HG02973 (cell line): ENCODE measurements around the gene NCF4.

Source experiments
- ATAC-seq: cut with Tn5 transposase; IDR thresholded peaks from one replicate; pipeline ENCODE4 v1.9.1; 2021; ENCODE audit warnings: moderate library complexity; ENCODE audit not compliant: unreplicated experiment

The NCF4 gene

GRCh38 chr22:36863979-36864378, 3.2 kb downstream of the NCF4 start:
- no peak for ATAC-seq

DNA sequence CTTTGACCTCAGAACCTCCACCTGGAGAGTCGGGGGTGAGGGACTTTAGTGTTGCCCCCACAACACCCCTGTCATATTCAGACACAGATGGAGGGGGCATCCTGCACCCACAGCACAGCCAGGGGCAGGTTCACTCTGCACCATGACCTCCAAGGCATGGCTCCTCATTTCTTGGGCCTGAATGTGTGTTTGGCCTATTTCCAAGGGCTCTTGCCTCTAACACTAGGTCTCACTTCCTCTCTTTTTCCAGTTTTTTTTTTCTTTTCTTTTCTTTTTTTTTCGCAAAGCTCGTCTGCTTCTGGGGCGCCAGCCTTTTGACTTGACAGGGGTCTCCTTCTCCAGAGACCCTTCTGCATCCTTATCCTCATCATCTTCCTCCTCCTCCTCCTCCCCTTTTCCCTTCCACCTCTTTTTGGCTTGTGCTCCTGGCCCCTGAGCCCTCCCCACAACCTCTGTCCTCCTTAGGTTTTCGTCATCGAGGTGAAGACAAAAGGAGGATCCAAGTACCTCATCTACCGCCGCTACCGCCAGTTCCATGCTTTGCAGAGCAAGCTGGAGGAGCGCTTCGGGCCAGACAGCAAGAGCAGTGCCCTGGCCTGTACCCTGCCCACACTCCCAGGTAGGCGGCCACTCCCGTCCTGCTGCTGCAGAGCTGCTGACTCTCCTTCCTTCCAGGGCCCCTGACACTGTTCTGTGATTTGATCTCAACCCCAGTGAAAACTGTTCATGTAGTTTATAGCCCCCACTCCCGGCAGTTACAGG, 3.8 kb downstream of the NCF4 start:
- ATAC-seq, result no peak

- ATAC-seq, result no peak
These were observed 4.5 kb downstream of the NCF4 start for GRCh38 chr22:36865346-36865745.

GRCh38 chr22:36867695-36868094, 6.9 kb downstream of the NCF4 start:
- no peak for ATAC-seq

DNA sequence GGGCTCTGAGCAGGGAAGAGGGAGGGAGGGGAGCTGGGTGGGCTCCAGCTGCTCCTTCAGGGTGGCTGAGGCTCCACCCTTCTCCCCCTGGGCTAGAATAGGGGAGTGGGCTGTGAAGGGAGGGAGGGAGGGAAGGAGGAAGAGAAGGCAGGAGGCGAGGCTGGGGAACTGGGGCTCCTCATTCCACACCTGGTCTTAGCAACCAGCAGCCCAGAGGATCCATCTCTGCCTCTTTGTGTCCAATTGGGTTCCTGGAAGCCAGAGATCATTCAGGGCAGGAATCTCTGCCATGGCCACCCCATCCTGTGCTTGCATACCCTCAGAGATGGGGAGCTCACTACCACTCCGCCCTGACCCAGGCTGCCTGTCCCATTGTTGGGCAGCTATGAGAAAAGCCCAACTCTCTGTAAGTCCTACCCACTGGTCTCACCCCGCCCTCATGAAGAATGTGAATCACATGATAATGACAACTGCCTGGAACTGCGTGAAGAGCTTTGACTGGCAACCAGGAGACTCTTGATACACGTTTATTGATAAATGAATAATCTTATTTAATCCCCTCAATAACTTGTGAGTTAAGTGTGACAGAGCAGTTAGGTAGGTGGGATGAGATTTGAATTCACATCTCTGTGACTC, 7.9 kb downstream of the NCF4 start:
- no peak for ATAC-seq

- no peak for ATAC-seq
These were observed 9.4 kb downstream of the NCF4 start for GRCh38 chr22:36870250-36870649.

DNA sequence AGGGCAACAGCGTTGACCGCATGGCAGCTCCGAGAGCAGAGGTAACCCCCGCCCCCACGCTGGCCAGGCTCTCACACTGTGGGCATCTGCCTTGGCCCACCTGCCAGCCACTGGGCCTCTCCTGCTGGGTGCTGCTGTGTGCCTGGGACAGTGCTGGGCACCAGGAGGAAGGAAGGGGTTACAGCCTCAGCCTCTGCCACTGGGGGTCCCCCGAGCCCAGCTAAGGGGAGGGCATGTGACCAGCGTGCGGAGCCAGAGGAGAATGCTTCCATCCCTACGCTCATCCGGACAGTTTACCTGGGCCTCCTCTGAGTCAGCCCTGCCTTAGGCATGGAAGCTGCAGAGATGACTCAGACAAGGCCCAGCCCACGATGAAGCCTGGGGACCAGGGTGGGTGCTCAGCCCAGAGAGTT, 10.9 kb downstream of the NCF4 start:
- ATAC-seq, result no peak

- ATAC-seq, result no peak
These were observed 11.3 kb downstream of the NCF4 start for GRCh38 chr22:36872084-36872483.

GRCh38 chr22:36872866-36873498, 12.2 kb downstream of the NCF4 start:
- ATAC-seq, result no peak

DNA sequence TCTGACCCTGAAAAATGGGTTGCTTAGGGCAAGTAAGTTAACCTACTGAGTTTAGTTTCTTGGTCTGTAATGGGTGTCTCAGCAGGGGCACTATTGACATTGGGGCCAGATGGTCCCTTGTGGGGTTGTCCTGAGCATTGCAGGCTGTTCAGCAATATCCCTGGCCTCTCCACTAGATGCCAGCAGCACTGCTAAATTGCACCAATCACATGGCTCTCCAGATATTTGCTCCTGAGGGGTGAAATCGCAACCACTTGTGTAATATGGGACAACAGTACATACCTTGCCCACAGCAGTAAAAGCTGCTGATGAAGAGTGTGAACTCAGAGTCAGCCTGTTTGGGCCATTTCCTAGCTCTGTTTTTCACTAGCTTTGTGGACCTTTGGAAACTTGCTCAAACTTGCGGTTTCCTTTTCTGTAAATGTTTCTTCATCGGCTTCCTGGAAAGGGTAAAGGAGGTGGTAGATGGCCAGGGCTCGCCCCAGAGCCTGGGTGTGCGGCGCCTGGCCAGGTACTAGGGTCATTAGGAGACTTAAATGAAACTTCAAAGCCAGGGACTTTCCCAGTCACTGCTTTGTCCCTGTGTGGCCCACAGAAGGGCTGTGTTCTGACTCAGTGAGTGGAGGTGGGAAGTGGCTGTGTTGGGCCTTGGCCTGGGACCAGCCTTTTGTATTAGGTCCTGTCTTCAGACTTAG, 13.0 kb downstream of the NCF4 start:
- peak; percentile 59 for ATAC-seq

DNA sequence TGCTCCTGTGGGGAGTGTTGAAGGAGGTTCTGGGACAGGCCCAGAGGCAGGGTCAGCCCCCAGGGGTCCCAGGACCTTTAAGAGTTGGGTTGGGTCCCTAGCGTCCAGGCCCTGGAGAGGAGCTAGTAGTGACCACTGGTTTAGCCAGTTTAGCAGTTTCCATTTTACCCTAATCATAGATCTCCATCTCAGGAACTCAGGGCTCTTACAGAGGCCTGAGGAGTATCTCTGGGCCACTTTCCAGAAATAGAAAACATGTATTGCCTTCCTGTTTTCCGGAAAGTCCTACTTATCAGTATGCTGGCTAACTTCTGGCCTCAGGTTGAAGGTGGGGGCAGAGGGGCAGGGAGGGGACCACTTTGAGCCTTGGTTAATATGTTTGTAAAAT, 13.5 kb downstream of the NCF4 start:
- ATAC-seq, result no peak

DNA sequence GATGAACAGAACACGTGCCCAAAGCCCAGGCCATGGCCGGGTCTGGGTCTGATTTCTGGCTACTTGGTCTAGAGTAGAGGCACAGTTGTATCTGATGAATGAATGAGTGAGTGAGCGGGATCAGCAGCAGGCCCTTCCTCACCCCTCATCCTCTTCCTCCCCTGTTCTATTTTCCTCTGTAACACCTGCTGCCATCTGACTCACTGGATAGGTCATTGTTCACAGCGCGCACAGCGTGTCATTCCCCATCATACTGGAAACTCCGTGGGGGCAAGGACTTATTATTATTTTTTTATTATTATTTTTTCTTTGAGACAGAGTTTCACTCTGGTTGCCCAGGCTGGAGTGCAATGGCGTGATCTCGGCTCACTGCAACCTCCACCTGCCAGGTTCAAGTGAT, 13.9 kb downstream of the NCF4 start:
- ATAC-seq, result no peak

DNA sequence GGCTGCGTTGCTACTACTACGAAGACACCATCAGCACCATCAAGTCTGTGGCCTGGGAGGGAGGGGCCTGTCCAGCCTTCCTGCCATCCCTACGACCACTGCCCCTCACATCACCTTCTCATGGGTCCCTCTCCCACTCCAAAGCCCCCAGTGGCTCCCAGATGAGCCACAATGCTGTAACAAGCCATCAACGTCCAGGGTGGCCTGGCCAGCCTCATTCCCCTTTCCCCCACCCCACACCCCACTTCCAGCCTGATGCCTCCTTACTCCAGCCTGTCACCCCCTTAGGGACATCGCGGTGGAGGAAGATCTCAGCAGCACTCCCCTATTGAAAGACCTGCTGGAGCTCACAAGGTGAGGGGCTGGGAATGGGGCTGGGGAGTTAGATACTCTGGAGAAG, 14.9 kb downstream of the NCF4 start:
- no peak for ATAC-seq

DNA sequence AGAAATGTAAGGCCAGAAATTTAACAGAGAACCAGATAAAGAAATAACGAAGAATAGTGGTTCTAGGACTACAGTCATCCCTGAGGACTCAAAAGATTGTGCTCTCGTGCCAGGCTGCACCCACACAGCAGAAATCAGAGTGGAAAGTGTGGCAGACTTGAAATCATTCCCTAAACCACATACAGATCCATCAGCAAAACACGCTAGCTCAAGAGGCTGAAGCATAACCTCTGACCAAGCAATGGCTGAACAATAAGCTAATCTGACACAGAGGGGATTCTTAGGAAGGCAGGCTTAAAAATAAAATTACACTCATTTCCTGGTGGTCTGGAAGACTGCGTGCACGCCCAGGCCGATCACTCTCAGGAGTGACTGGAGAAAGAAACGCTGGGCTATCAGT, 19.0 kb downstream of the NCF4 start:
- ATAC-seq, result no peak

GRCh38 chr22:36881504-36882245, 20.9 kb downstream of the NCF4 start:
- ATAC-seq, result no peak

DNA sequence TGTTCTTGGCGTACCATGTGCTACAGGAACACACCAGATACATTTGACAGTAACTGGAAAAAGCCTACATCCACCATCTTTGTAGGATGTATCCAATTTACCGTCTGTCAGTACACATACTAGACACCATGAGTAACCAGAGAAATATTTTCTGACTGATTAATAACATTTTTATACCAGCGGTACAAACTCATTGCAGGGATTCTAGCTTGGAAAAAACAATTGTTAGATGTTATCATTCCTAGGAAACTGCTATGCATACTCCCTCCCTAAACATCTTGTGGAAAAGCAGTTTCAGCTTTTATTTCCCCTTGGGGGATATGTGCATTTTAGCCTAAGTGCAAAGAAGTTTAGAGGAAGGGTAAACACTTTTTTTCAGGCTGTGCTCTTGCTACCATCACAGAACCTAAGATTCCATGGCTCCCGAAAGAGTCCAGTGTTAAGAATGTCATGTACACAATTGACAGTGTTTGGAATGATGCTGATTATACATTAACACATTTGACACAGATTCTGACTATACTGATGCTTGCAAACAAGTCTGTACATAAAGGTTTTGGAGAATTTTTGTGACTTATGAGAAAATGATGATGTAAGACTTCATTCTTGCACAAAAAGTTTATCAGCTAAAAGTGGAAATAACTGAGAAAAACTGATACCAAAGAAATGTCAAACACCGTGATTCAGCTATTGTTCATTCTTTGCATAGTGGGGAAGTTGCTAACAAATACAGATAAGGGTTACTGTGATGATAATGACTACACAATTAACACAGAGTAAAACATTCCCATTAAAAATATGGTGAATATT, 23.7 kb downstream of the NCF4 start:
- no peak for ATAC-seq

DNA sequence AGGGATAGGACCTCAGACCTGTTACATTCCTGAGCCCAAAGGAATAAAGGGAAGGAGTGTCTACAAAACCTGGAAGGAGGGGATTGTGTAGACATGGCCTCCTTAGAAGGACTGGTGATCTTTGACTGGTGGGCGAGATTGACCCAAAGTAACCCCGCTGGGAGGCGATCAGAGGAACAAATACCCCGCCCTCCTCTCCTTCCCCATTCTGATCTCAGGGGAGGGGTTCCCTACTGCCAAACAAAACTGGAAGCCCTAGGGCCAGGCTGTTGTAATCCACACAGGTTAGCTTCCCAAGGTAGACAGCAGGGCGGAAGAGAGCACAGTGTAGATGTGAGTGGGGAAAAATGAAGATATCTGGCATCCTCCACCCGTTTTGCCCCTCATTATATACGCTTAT, 24.7 kb downstream of the NCF4 start:
- no peak for ATAC-seq

- no peak for ATAC-seq
These were observed 25.2 kb downstream of the NCF4 start for GRCh38 chr22:36886016-36886415.

GRCh38 chr22:36887162-36887561, 26.4 kb downstream of the NCF4 start:
- ATAC-seq, result no peak

DNA sequence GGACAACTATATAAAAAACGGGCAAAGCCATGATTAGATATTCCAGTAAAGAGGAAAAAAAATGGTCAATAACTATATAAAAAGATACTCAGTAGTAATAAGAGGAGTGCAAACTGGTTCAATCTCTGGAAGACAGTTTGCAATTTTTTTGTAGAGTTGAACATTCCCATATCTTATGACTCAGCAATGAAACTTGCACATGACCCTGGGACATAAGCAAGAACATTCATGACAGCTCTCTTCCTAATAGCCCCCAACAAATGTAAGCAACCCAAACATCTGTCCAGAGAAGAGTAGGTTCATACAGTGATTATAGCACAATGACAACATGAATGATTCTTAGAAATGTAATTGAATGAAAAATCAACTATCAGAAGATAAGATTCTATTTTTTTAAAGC, 30.8 kb downstream of the NCF4 start:
- no peak for ATAC-seq
